GM18907 (cell line): ENCODE data around the gene CAPN15.

Experiments
- ATAC-seq: cut with Tn5 transposase; IDR thresholded peaks from one replicate; pipeline ENCODE4 v1.9.1; 2021; ENCODE audit warnings: mild to moderate bottlenecking, moderate library complexity; ENCODE audit not compliant: unreplicated experiment

The CAPN15 gene

DNA sequence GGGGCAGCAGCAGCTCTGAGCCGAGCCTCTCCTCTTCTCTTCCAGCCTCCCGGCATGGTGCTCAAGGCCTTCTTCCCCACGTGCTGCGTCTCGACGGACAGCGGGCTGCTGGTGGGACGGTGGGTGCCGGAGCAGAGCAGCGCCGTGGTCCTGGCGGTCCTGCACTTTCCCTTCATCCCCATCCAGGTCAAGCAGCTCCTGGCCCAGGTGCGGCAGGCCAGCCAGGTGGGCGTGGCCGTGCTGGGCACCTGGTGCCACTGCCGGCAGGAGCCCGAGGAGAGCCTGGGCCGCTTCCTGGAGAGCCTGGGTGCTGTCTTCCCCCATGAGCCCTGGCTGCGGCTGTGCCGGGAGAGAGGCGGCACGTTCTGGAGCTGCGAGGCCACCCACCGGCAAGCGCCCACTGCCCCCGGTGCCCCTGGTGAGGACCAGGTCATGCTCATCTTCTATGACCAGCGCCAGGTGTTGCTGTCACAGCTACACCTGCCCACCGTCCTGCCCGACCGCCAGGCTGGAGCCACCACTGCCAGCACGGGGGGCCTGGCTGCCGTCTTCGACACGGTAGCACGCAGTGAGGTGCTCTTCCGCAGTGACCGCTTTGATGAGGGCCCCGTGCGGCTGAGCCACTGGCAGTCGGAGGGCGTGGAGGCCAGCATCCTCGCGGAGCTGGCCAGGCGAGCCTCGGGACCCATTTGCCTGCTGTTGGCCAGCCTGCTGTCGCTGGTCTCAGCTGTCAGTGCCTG lies 46.7 kb downstream of the CAPN15 start:
- no peak for ATAC-seq

GRCh38 chr16:575354-576196 lies 48.1 kb downstream of the CAPN15 start:
- no peak for ATAC-seq

GRCh38 chr16:576197-576822 lies 48.8 kb downstream of the CAPN15 start:
- no peak for ATAC-seq

DNA sequence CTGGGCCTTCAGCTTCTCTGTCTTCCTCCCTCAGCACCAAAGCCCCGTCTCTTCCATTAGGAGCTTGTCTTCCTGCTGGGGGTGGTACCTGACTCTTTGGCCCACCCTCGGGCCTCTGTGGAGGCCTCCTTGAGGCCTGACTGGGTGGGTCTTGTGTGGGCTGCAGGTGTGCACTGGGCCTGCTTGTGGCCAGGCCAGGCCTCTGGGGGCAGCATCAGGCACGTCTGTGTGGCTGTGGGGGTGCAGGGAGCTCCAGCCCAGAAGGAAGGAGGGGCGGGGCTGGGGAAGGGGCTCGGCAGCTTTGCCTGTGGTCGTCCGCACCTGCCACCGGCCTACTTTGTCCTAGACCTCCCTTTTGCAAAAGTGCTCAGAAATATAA lies 49.3 kb downstream of the CAPN15 start:
- no peak for ATAC-seq

DNA sequence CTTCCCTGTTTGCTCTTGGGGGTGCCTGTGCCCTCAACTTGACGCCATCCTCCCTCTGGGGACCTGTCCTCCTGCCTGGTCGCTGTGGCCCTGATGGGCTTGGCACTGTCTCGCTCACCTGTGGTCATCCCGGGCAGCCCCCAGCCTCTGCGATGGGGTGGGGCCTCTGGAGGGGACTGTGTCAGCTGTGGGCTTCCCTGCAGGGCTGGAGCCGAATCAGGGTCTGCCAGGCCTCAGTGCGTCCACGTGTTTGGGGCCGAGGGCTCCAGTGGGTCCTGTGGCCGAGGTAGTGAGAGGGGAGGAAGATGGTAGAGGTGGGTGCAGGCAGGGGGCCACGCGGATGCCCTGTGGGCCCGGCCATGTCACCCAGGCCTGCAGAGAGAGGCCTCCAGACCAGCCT lies 50.3 kb downstream of the CAPN15 start:
- no peak for ATAC-seq

DNA sequence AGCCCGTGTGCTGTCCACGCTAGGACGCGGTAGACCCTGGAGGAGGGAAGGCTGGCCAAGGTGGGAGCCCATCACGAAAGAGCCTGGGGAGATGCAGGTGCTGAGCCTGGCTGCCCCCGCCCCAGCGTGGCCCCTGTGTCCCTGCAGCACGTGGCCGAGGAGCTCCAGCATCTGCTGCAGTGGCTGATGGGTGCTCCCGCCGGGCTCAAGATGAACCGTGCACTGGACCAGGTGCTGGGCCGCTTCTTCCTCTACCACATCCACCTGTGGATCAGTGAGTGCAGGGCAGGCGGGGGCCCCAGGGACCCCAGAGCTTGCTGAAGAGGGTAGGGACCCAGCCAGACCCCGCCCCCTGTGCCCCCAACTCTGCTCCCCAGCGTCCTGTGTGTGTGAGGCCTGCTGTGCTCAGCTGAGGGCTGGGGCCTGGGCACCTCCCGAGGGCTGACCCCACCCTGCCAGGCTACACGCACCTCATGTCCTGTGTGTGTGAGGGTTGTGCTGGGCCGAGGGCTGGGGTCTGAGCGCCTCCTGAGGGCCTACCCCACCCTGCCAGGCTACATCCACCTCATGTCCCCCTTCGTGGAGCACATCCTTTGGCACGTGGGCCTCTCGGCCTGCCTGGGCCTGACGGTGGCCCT lies 50.8 kb downstream of the CAPN15 start:
- no peak for ATAC-seq

- ATAC-seq = no peak
Measured at GRCh38 chr16:578870-579405, 51.4 kb downstream of the CAPN15 start.

- no peak for ATAC-seq
Measured at GRCh38 chr16:580141-580945, 52.8 kb downstream of the CAPN15 start.

DNA sequence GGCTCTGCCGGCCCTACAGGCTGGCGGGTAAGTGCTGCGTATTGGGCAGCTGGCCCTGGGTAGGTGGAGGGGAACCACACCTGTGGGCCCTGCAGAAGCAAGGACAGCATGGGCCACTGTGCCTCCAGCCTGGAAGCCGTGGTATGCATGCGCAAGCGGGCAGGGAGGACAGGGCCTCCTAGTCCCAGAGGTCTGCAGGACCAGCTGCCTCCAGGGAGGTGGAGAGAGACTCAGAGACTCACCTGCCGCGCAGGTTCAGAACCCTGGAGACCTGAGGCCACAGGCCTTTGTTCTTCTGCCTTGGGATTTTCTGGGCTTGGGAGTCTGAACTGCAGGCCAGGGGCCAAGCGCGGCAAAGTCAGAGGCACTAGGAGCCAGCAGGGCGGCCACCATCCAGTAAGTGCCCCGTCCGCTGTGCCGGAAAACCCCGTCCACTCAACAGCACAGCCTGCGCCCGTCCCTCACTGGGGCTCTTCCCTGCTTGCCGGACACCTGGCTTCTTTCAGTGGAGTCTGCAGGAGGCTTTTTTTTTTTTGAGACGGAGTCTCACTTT lies 53.5 kb downstream of the CAPN15 start:
- no peak for ATAC-seq

DNA sequence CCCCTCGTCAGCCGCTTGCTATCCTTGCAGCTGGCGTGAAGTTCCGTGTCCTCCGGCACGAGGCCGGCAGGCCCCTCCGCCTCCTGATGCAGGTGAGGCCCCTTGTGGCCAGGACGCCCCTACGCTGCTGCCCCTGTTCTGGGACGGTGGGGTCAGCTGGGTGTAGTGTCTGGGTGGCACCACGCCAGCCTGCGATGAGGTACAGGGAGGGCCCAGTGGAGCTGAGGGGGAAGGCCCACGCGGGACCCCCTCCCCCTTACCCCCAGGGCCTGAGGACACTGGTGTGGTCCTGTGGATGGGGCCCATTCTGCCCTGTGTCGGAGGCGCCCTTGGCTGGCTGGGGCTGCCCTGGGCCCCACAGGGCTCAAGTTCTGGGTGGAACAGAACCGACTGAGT lies 54.7 kb downstream of the CAPN15 start:
- ATAC-seq = no peak

- ATAC-seq = no peak
Measured at GRCh38 chr16:582614-583331, 55.3 kb downstream of the CAPN15 start.

DNA sequence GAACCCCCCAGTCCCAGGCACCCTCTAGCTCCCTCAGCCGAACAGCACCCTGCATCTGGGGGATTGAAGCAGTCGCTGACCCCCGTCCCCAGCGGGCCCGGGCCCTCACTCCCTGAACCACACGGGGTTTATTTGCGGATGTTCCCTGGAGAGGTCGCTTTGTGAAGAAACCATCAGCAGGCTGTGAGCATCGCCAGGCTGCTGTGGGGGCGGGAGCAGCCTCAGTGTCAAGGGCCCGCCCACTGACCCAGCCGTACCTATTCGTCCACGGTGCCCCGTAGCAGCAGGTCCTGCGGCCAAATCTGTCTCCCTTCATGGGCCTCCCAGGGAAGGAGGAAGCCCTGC lies 55.9 kb downstream of the CAPN15 start:
- ATAC-seq = no peak

DNA sequence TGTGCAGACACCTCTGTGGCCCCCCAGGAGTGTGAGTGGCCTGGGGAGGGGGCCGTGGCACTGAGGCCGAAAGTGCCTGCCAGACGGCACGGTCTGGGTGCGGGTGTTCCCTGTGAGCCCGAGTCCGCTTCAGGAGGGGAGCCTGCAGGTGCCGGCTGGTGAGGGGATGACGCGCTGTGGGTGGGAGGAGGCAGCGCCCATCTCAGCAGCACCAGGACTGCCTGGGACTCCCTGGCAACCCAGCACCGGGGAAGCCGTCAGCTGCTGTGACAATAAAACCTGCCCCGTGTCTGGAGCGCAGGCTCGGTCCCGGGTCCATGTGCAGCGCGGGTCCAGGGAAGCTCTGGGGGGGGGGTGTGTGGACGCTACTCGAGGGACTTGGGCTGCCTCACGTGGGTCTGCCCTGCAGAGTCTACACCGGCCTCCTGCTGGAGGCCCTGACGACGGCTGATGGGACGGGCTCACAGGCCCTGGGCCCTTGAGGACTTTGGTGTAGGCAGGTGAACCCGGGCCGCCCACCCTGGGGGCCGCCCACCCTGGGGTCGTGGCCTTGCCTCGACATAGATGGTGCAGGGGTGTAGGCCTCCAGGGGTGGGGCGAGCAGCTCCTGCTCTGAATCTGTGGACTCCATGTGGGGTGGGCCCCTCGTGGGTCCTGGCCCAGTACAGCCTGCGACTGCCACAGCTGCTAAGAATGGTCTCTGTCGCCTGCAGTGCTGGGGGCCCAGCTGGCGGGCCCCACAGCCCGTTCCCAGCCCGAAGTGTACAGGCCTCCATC lies 56.5 kb downstream of the CAPN15 start:
- ATAC-seq = no peak

DNA sequence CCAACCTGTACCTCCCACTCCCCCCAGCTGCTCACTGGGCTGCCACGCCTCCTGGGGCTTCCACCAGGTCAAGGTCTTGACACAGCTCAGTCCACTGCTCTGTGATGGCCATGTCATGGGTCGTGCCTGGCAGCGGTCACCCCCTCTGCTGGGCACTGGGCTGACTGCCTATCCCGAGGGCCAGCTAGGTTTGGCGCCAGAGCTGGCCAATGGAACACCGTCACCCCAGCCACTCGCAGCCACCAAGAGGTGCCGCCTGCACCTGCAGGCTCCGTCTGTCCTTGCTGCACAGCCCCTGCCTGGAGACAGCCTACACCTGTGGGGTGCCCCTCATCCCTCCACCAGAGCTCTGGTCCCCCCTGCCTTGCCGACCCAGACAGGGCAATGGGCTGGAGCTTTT lies 57.8 kb downstream of the CAPN15 start:
- no peak for ATAC-seq

GRCh38 chr16:586047-586644 lies 58.6 kb downstream of the CAPN15 start:
- no peak for ATAC-seq

- no peak for ATAC-seq
Measured at GRCh38 chr16:586645-587590, 59.4 kb downstream of the CAPN15 start.

DNA sequence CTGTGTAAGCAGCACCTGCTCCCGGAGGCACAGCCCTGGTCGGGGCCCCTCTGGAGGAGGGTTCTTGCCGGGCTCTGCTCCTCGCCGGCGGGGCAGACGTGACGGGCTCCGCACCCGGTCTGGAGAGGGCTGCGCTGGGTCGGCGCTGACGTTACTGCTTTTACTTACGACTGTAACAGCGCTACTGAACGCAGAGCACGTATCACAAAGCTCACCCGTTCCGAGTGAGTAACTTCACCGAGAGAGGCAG lies 61.1 kb downstream of the CAPN15 start:
- ATAC-seq = peak; percentile 8
